Neural progenitor cell (in vitro differentiated cells): ENCODE measurements around the gene ZNF414. TPM values are rescaled to one million over a fixed set of nuclear protein-coding genes. Genes with fewer than 3 reads are reported as not detected.

Source experiments
- DNase-seq: peaks from one replicate; pipeline ENCODE4 v3.0.0-alpha.2; 2016; ENCODE audit warnings: low spot score
- H2AFZ ChIP-seq: fragments of 200-600 bp; sonication (generic); replicated peaks from 2 replicates; pipeline ENCODE4 v1.6.1; 2016; ENCODE audit warnings: antibody characterized with exemption
- H3F3A ChIP-seq: fragments of 200-600 bp; sonication (generic); 2 replicates; pipeline ENCODE4 v1.6.1; 2016; ENCODE audit warnings: antibody characterized with exemption, low read depth
- H3K27ac ChIP-seq: fragments of 200-600 bp; sonication (generic); 2 replicates; pipeline ENCODE4 v1.5.1; 2016; ENCODE audit warnings: mild to moderate bottlenecking
- H3K27me3 ChIP-seq: fragments of 200-600 bp; sonication (generic); 2 replicates; pipeline ENCODE4 v1.6.1; 2016; ENCODE audit warnings: mild to moderate bottlenecking, moderate library complexity
- H3K36me3 ChIP-seq: fragments of 200-600 bp; sonication (generic); 2 replicates; pipeline ENCODE4 v1.5.1; 2016
- H3K4me1 ChIP-seq: fragments of 200-600 bp; sonication (generic); 2 replicates; pipeline ENCODE4 v1.6.1; 2016; ENCODE audit warnings: mixed run types
- H3K4me2 ChIP-seq: fragments of 200-600 bp; sonication (generic); 2 replicates; pipeline ENCODE4 v1.6.1; 2016
- H3K4me3 ChIP-seq: fragments of 200-600 bp; sonication (generic); 2 replicates; pipeline ENCODE4 v1.5.1; 2016
- H3K79me2 ChIP-seq: fragments of 200-600 bp; sonication (generic); 2 replicates; pipeline ENCODE4 v1.6.1; 2016; ENCODE audit warnings: low read depth
- H3K9ac ChIP-seq: fragments of 200-600 bp; sonication (generic); 2 replicates; pipeline ENCODE4 v1.6.1; 2016
- H3K9me3 ChIP-seq: fragments of 200-600 bp; sonication (generic); 2 replicates; pipeline ENCODE4 v1.5.1; 2016; ENCODE audit warnings: low read depth
- H4K20me1 ChIP-seq: fragments of 200-600 bp; sonication (generic); 2 replicates; pipeline ENCODE4 v1.6.1; 2016; ENCODE audit warnings: low read depth
- H3K27ac Mint-ChIP-seq: 3 replicates; pipeline ENCODE4 v1.8.0; 2021; ENCODE audit warnings: mixed read lengths
- H3K27me3 Mint-ChIP-seq: 2 replicates; pipeline ENCODE4 v1.8.0; 2022; ENCODE audit warnings: low read depth, mild to moderate bottlenecking, inconsistent platforms, moderate library complexity, mixed read lengths; ENCODE audit not compliant: insufficient read depth
- H3K36me3 Mint-ChIP-seq: 3 replicates; pipeline ENCODE4 v1.8.0; 2021; ENCODE audit warnings: mixed read lengths
- H3K4me1 Mint-ChIP-seq: 3 replicates; pipeline ENCODE4 v1.8.0; 2021; ENCODE audit warnings: mixed read lengths
- H3K4me3 Mint-ChIP-seq: 3 replicates; pipeline ENCODE4 v1.8.0; 2021; ENCODE audit warnings: mild to moderate bottlenecking, moderate library complexity, mixed read lengths
- H3K9me3 Mint-ChIP-seq: 3 replicates; pipeline ENCODE4 v1.8.0; 2020; ENCODE audit warnings: mixed read lengths
- EZH2 ChIP-seq: fragments of 200-600 bp; sonication (generic); IDR thresholded peaks from 2 replicates; pipeline ENCODE4 v1.6.1; 2017; ENCODE audit warnings: antibody characterized with exemption, mild to moderate bottlenecking, moderate library complexity
- EZH2phosphoT487 ChIP-seq: fragments of 200-600 bp; sonication (generic); IDR thresholded peaks from 2 replicates; pipeline ENCODE4 v1.6.1; 2017; ENCODE audit warnings: antibody characterized with exemption
- total RNA-seq: library from RNA; depleted of rRNA; stranded (reverse); fragments of >200 nt; gene quantifications from 2 replicates; pipeline ENCODE4 v1.2.3, GENCODE V29; 2015; ENCODE audit warnings: low replicate concordance
- TF ChIP-seq, protein P1 (sequence below): fragments of 200-600 bp; sonication (generic); IDR thresholded peaks from 2 replicates; pipeline ENCODE4 v1.5.1; 2017; ENCODE audit warnings: antibody characterized with exemption, mild to moderate bottlenecking

ZNF414 gene
- total RNA-seq, 1 donor from 2014 or later = 1.8 TPM

GRCh38 chr19:8512115-8512967 lies 1.6 kb downstream of the ZNF414 start:
- H3K9me3 Mint-ChIP-seq = no peaks in the 10 kb centered on the region
- no peaks in the 10 kb centered on the region for H4K20me1 ChIP-seq
- no peak overlapping the region for H2AFZ ChIP-seq
- H3F3A ChIP-seq = peaks cover 24% of the 10 kb centered on the region
- peaks cover 7% of the 10 kb centered on the region for H3K27me3 Mint-ChIP-seq
- TF ChIP-seq, protein P1, sequence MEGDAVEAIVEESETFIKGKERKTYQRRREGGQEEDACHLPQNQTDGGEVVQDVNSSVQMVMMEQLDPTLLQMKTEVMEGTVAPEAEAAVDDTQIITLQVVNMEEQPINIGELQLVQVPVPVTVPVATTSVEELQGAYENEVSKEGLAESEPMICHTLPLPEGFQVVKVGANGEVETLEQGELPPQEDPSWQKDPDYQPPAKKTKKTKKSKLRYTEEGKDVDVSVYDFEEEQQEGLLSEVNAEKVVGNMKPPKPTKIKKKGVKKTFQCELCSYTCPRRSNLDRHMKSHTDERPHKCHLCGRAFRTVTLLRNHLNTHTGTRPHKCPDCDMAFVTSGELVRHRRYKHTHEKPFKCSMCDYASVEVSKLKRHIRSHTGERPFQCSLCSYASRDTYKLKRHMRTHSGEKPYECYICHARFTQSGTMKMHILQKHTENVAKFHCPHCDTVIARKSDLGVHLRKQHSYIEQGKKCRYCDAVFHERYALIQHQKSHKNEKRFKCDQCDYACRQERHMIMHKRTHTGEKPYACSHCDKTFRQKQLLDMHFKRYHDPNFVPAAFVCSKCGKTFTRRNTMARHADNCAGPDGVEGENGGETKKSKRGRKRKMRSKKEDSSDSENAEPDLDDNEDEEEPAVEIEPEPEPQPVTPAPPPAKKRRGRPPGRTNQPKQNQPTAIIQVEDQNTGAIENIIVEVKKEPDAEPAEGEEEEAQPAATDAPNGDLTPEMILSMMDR = no peak
- TF ChIP-seq EZH2 = no peak
- TF ChIP-seq EZH2phosphoT487 = no peak
- H3K27ac ChIP-seq = no peak overlapping the region
- no peaks in the 10 kb centered on the region for H3K9me3 ChIP-seq
- no peaks in the 10 kb centered on the region for H3K27me3 ChIP-seq
- no peaks in the 10 kb centered on the region for H3K36me3 ChIP-seq
- no peak overlapping the region for H3K4me3 ChIP-seq
- H3K27ac Mint-ChIP-seq = peak overlapping the region; percentile 74
- peaks cover 8% of the 10 kb centered on the region for H3K4me1 ChIP-seq
- H3K79me2 ChIP-seq = peaks cover 4% of the 10 kb centered on the region
- H3K4me1 Mint-ChIP-seq = peaks cover 13% of the 10 kb centered on the region
- no peak overlapping the region for H3K9ac ChIP-seq
- peak overlapping the region; percentile 75 for H3K4me3 Mint-ChIP-seq
- peak; percentile 33 for DNase-seq
- no peaks in the 10 kb centered on the region for H3K36me3 Mint-ChIP-seq
- peak overlapping the region; percentile 79 for H3K4me2 ChIP-seq

GRCh38 chr19:8511573-8512101 lies 2.3 kb downstream of the ZNF414 start:
- Histone ChIP-seq H4K20me1 (no peaks in the 10 kb centered on the region), H3K4me3 (no peak overlapping the region), H3K27me3 (no peaks in the 10 kb centered on the region), H3K36me3 (no peaks in the 10 kb centered on the region), H3K9me3 (no peaks in the 10 kb centered on the region), H3K27ac (no peak overlapping the region), H3K9ac (no peak overlapping the region), H3K79me2 (peaks cover 4% of the 10 kb centered on the region), H3F3A (peaks cover 31% of the 10 kb centered on the region), H3K4me1 (peaks cover 11% of the 10 kb centered on the region), H3K4me2 (no peak overlapping the region), H2AFZ (no peak overlapping the region)
- Mint-ChIP-seq H3K4me3 (no peak overlapping the region), H3K9me3 (no peaks in the 10 kb centered on the region), H3K4me1 (peaks cover 14% of the 10 kb centered on the region), H3K27ac (no peak overlapping the region), H3K27me3 (peaks cover 7% of the 10 kb centered on the region), H3K36me3 (no peaks in the 10 kb centered on the region)
- no peak for DNase-seq
- TF ChIP-seq EZH2 (no peak), EZH2phosphoT487 (no peak)
- TF ChIP-seq, protein P1 = peak; percentile 15

DNA sequence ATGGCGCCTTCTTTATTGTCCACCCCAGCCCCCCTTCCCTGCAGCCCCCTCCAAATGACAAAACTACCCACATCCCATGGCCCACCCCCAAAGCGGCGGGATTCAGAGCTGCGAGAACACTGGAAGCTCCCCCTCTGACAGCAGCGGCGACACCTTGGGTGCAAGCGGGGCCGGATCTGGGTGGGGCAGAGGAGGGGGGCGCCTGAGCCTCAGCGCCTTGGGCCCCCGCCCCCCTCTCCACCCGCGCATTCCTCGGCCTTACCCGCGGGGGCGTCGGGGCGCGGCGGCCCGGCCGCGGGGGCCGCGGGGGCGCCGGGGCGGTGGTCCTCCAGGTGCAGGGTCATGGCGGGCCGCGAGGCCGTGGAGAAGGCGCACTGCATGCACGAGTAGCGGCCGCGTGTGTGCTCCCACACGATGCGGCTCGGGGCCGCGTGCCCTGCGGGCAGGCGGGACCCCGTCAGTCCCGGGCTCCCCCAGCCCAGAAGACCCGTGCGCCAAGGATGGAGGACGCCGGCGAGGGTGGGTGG lies 3.3 kb downstream of the ZNF414 start:
- peaks cover 18% of the 10 kb centered on the region for H3K4me1 ChIP-seq

More for the DNA sequence above, 3.3 kb downstream of the ZNF414 start:
- Histone ChIP-seq H3K79me2 (peaks cover 4% of the 10 kb centered on the region), H3K9ac (no peak overlapping the region), H3F3A (peaks cover 41% of the 10 kb centered on the region), H4K20me1 (no peaks in the 10 kb centered on the region), H3K27me3 (no peaks in the 10 kb centered on the region), H3K4me2 (no peak overlapping the region), H3K27ac (no peak overlapping the region), H3K9me3 (no peaks in the 10 kb centered on the region), H3K36me3 (no peaks in the 10 kb centered on the region), H2AFZ (no peak overlapping the region), H3K4me3 (no peak overlapping the region)
- TF ChIP-seq EZH2 (no peak), EZH2phosphoT487 (no peak)
- TF ChIP-seq, protein P1 = no peak
- Mint-ChIP-seq H3K4me1 (peaks cover 19% of the 10 kb centered on the region), H3K27ac (no peak overlapping the region), H3K4me3 (no peak overlapping the region), H3K27me3 (peaks cover 7% of the 10 kb centered on the region), H3K9me3 (no peaks in the 10 kb centered on the region), H3K36me3 (no peaks in the 10 kb centered on the region)
- DNase-seq = no peak
